Gastrocnemius medialis (tissue), 4 donors: ENCODE data around the gene NSUN2. TPM values are rescaled to one million over a fixed set of nuclear protein-coding genes. Genes with fewer than 3 reads are reported as not detected.
"Not testable (repeated sequence)": the region's sequence is repeated elsewhere in the genome, so short reads cannot be mapped to it uniquely, and the experiment has no call there.

Experiments
- ATAC-seq, 2 donors: fragments of 150-250 bp; one replicate each; pipeline ENCODE4 v1.9.1; 2016
- DNase-seq, 2 donors: peaks; one replicate each; pipeline ENCODE4 v3.0.0-alpha.2; 2019
- H3K27ac ChIP-seq, 4 donors: fragments of 200-600 bp; sonication (generic); 1 replicate in 1 of 4; 2 replicates in 3 of 4; pipeline ENCODE4 v1.5.1; 2016 to 2018; ENCODE audit warnings: mild to moderate bottlenecking in 2 of 4, moderate library complexity in 1 of 4
- H3K27me3 ChIP-seq, 3 donors: fragments of 200-600 bp; sonication (generic) in 2 of 3; 1 replicate in 1 of 3; 2 replicates in 2 of 3; pipeline versions ENCODE4 v1.5.1 to v1.6.0; 2016 to 2019; ENCODE audit warnings: mild to moderate bottlenecking in 1 of 3, moderate library complexity in 1 of 3
- H3K36me3 ChIP-seq, 2 donors: fragments of 200-600 bp; sonication (generic) in 1 of 2; one replicate each; pipeline ENCODE4 v1.5.1; 2017 to 2018
- H3K4me1 ChIP-seq, 2 donors: fragments of 200-600 bp; sonication (generic) in 1 of 2; one replicate each; pipeline ENCODE4 v1.5.1; 2016 to 2017; ENCODE audit warnings: mild to moderate bottlenecking in 2 of 2
- H3K4me3 ChIP-seq, 4 donors: fragments of 200-600 bp; sonication (generic) in 3 of 4; 1 replicate in 1 of 4; 2 replicates in 3 of 4; pipeline ENCODE4 v1.5.1; 2016 to 2019; ENCODE audit warnings: mild to moderate bottlenecking in 2 of 4
- H3K9me3 ChIP-seq, 3 donors: fragments of 200-600 bp; sonication (generic) in 2 of 3; 1 replicate in 1 of 3; 2 replicates in 2 of 3; pipeline ENCODE4 v1.5.1; 2016 to 2019
- POLR2A ChIP-seq, 2 donors: fragments of 450-650 bp; IDR thresholded peaks; one replicate each; pipeline ENCODE4 v1.6.1; 2017; ENCODE audit warnings: antibody characterized with exemption in 2 of 2, mild to moderate bottlenecking in 2 of 2, moderate library complexity in 2 of 2
- in situ Hi-C, 4 donors: fragments of 200-750 bp; cut with MboI; loops; one replicate each; pipeline versions ENCODE4 v1.15.0 to v1.8.0; 2017; ENCODE audit warnings: low sequenced_read_pairs in 4 of 4
- intact Hi-C: fragments of 100-400 bp; cut with DNase I; formaldehyde crosslinking; loops from one replicate; pipeline ENCODE4 v1.15.1; 2023; ENCODE audit warnings: low total_unique reads
- total RNA-seq, 4 donors: library from RNA; depleted of rRNA; stranded (reverse); fragments of >200 nt; gene quantifications; one replicate each; pipeline versions ENCODE4 v1.1.0 to v1.2.3, GENCODE V29; 2016
- TF ChIP-seq, protein P1 (sequence below), 5 experiments: fragments of 450-650 bp in 3 of 5; fragments of 200-600 bp in 2 of 5; sonication (generic) in 2 of 5; IDR thresholded peaks in 4 of 5; conservative IDR thresholded peaks in 1 of 5; 1 replicate in 4 of 5; 2 replicates in 1 of 5; pipeline ENCODE4 v1.5.1; 2016 to 2019; ENCODE audit warnings: antibody characterized with exemption in 5 of 5, mild to moderate bottlenecking in 3 of 5, moderate library complexity in 3 of 5

NSUN2 gene
- total RNA-seq, 4 donors from 2014 or later: 29.4 to 45.9 (median 38.0) TPM

DNA sequence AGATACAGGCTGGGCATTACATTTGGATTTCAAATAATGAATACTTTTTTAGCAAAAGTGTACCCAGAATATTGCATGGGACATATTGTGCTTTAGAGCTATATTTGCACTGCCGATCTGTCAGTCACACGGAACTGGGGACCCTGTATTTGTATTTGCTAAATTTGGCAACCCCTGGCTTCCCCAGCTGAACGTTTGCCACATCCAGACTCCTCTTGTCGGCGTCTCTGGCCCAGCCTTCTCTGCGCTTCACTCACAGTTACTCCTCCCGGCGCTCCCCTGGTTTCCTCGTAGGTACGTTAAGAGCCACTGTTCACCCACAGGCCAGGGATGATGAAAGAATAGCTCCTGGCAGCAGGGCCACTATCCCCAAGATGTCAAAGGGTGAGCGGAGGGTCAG lies 58.7 kb downstream of the NSUN2 start:
- Histone ChIP-seq H3K4me3 (no peak overlapping the region), H3K4me1 (peaks cover 6 to 13% of the 10 kb centered on the region in 2 donors), H3K9me3 (no peaks in the 10 kb centered on the region), H3K27ac (peak overlapping the region in 2 of 4 donors; percentile 39 to 80), H3K36me3 (no peaks in the 10 kb centered on the region), H3K27me3 (no peaks in the 10 kb centered on the region)
- intact Hi-C loops: loop anchor here (1.0 to 10.0 kb wide), 4 partner anchors 23 to 779 kb away; no protein-coding TSS in a partner anchor
- DNase-seq (no peak), ATAC-seq (no peak)
- no peak for TF ChIP-seq POLR2A (IDR thresholded peaks at IDR 0.05)
- TF ChIP-seq, protein P1, sequence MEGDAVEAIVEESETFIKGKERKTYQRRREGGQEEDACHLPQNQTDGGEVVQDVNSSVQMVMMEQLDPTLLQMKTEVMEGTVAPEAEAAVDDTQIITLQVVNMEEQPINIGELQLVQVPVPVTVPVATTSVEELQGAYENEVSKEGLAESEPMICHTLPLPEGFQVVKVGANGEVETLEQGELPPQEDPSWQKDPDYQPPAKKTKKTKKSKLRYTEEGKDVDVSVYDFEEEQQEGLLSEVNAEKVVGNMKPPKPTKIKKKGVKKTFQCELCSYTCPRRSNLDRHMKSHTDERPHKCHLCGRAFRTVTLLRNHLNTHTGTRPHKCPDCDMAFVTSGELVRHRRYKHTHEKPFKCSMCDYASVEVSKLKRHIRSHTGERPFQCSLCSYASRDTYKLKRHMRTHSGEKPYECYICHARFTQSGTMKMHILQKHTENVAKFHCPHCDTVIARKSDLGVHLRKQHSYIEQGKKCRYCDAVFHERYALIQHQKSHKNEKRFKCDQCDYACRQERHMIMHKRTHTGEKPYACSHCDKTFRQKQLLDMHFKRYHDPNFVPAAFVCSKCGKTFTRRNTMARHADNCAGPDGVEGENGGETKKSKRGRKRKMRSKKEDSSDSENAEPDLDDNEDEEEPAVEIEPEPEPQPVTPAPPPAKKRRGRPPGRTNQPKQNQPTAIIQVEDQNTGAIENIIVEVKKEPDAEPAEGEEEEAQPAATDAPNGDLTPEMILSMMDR (IDR thresholded peaks at IDR 0.05 in 4 of 5, conservative IDR thresholded peaks at IDR 0.05 in 1 of 5): no peak
- in situ Hi-C loops: loop anchor here in 1 of 4 donors (10.0 kb wide), 1 partner anchor 1089 kb away; no protein-coding TSS in a partner anchor

DNA sequence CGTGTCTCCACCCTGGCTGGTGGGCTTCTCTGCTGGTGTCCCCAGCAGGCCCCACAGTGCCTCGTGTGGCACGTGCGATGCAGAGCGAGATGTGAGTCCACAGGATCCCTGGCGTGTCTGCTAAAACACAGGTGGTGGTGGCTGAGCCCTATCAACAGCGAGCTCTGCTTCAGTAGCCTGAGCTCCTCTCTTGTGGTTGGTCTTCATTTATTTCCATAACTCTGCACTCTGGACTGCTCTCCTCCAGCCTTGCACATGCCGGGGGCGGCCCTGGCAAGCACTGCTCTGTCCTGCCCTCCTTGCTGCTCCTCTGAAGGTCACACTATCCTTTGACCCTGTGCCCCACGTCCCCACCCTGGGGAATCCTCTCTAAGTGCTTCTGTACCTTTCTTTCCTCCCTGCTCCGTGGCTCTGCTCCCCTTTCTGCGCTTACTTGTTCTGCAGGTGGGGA lies 59.2 kb downstream of the NSUN2 start:
- Histone ChIP-seq H3K27ac (peak overlapping the region in 1 of 4 donors; percentile 80), H3K9me3 (no peaks in the 10 kb centered on the region), H3K4me3 (no peak overlapping the region), H3K36me3 (no peaks in the 10 kb centered on the region), H3K27me3 (no peaks in the 10 kb centered on the region), H3K4me1 (peaks cover 6 to 13% of the 10 kb centered on the region in 2 donors)
- no peak for TF ChIP-seq POLR2A (IDR thresholded peaks at IDR 0.05)
- TF ChIP-seq, protein P1 (IDR thresholded peaks at IDR 0.05 in 4 of 5, conservative IDR thresholded peaks at IDR 0.05 in 1 of 5): no peak
- intact Hi-C loops (loop anchor here (1.0 to 10.0 kb wide), 4 partner anchors 22 to 779 kb away; no protein-coding TSS in a partner anchor), in situ Hi-C loops (loop anchor here in 1 of 4 donors (10.0 kb wide), 1 partner anchor 1089 kb away; no protein-coding TSS in a partner anchor)
- ATAC-seq: no peak
- no peak for DNase-seq

DNA sequence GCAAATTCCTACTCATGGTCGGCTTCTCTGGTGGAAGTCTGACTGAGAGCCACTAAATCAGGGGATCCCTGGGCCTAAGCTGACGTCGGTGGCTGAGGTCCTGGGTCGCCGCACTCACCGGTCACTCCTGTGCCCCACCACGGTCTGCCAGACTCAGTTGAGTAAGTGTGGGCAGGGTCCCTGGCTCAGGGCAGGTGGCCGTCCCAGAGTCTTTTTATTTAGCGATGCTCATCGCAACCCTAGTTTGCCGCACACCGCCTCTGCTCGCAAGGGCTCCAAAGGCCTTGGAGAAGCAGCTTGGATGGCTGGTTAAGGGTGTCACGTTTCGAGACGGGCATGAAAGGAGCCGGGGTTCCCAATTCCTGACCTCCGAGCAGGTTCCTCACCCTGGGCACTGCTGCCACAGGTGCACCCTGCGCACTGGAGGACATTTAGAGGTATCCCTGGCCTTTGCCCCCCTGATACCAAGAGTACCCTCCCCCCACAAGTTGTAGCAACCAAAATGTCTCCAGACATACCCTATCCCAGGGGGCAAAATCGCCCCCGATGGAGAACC lies 59.9 kb downstream of the NSUN2 start:
- TF ChIP-seq POLR2A (IDR thresholded peaks at IDR 0.05): no peak
- TF ChIP-seq, protein P1 (IDR thresholded peaks at IDR 0.05 in 4 of 5, conservative IDR thresholded peaks at IDR 0.05 in 1 of 5): no peak
- Histone ChIP-seq H3K4me1 (peaks cover 6 to 13% of the 10 kb centered on the region in 2 donors), H3K27me3 (no peaks in the 10 kb centered on the region), H3K9me3 (no peaks in the 10 kb centered on the region), H3K27ac (no peak overlapping the region), H3K36me3 (no peaks in the 10 kb centered on the region), H3K4me3 (no peak overlapping the region)
- in situ Hi-C loops (loop anchor here in 1 of 4 donors (10.0 kb wide), 1 partner anchor 1088 kb away; no protein-coding TSS in a partner anchor), intact Hi-C loops (loop anchor here (10.0 kb wide), 1 partner anchor 778 kb away; no protein-coding TSS in a partner anchor)
- no peak for DNase-seq
- no peak for ATAC-seq

DNA sequence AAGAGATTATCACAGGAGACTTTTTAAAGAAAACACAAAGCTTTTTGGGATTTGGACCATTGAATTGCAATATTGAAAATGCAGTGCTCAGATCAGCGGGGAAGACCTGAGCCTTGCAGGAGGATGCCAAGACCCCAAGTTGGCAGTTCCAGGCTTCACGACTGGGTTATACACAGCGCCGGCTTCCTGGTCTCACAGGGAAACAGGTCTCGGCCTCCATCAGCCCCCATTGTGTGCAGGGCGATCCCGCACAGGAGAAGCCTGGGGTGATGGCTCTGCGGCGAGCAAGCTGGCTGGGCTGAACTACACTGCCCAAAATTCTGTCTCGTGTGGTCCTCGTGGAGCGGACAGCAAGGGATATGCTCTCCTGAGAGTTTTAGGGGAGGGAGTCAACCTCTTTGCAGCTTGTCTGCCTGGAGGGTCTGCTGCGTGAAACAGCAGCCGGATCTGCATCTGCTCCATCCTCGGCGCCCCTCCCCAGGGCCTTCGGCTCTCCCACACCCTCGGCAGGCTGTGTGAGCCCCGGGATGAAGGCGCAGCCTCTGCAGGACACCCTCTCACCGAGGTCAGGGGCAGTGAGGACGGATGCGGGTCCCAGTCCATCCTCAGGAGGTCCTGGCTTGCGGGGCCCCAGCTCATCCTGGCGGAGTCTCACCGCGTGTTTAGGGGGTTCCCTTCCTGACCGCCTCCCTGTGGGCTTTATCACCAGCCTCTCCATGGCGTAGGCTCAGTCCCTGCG lies 60.6 kb downstream of the NSUN2 start:
- Histone ChIP-seq H3K9me3 (no peaks in the 10 kb centered on the region), H3K27ac (no peak overlapping the region), H3K27me3 (no peaks in the 10 kb centered on the region), H3K4me3 (no peak overlapping the region), H3K36me3 (no peaks in the 10 kb centered on the region), H3K4me1 (peaks cover 6 to 13% of the 10 kb centered on the region in 2 donors)
- TF ChIP-seq, protein P1 (IDR thresholded peaks at IDR 0.05 in 4 of 5, conservative IDR thresholded peaks at IDR 0.05 in 1 of 5): no peak
- TF ChIP-seq POLR2A (IDR thresholded peaks at IDR 0.05): no peak
- DNase-seq (no peak), ATAC-seq (no peak)
- intact Hi-C loops (loop anchor here (10.0 kb wide), 1 partner anchor 777 kb away; no protein-coding TSS in a partner anchor), in situ Hi-C loops (loop anchor here in 1 of 4 donors (10.0 kb wide), 1 partner anchor 1087 kb away; no protein-coding TSS in a partner anchor)

DNA sequence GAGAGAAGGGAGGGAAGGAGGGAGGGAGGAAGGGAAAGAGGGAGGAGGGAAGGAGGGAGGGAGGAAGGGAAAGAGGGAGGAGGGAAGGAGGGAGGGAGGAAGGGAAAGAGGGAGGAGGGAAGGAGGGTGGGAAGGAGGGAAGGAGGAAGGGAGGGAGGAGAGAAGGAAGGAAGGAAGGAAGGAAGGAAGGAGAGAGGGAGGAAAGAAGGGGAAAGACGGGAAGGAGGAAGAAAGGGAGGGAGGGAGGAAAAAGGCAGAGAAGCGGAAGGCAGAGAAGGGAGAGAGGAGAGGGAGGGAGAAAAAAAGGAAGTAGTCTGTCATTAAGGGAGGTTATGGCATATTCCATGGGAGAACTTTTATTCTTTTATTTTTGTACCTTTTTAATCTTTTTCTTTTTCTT lies 61.2 kb downstream of the NSUN2 start:
- intact Hi-C loops (loop anchor here (10.0 kb wide), 1 partner anchor 777 kb away; no protein-coding TSS in a partner anchor), in situ Hi-C loops (loop anchor here in 1 of 4 donors (10.0 kb wide), 1 partner anchor 1087 kb away; no protein-coding TSS in a partner anchor)
- not testable (repeated sequence) for DNase-seq, H3K4me3 ChIP-seq, ATAC-seq, H3K36me3 ChIP-seq, H3K27me3 ChIP-seq, H3K9me3 ChIP-seq, H3K27ac ChIP-seq
- peaks cover 6 to 11% of the 10 kb centered on the region in 2 donors for H3K4me1 ChIP-seq
